ENCODE measurements around the gene MAB21L4.

The MAB21L4 gene

DNA sequence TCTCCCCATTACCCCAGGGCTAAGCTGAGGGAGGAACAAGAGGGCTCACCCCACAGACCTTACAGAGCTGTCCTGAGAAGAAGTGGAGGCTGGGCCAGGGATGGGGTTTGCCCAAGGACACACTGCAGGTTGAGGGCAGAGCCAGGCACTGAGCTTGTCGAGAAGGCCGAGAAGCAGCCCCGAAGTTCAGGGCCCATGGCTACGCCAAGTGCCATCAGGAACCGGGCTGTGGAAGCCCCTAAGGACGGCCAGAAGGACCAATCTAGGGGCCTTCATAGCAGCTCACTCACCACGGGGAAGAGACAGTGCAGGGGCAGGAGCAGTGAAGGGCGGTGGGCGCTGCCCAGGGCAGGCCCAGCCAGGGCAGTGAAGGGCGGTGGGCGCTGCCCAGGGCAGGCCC lies 45.9 kb downstream of the MAB21L4 start:
- Histone ChIP-seq H3K4me1 (ENCODE audit: control insufficient read depth, low read length) (no peaks in the 10 kb centered on the region), H3F3A (ENCODE audit: control insufficient read depth, insufficient read depth) (no peaks in the 10 kb centered on the region)
- TF ChIP-seq EZH2phosphoT487 (IDR thresholded peaks at IDR 0.05; ENCODE audit: borderline replicate concordance, low read length) = no peak
- TF ChIP-seq, protein P1, sequence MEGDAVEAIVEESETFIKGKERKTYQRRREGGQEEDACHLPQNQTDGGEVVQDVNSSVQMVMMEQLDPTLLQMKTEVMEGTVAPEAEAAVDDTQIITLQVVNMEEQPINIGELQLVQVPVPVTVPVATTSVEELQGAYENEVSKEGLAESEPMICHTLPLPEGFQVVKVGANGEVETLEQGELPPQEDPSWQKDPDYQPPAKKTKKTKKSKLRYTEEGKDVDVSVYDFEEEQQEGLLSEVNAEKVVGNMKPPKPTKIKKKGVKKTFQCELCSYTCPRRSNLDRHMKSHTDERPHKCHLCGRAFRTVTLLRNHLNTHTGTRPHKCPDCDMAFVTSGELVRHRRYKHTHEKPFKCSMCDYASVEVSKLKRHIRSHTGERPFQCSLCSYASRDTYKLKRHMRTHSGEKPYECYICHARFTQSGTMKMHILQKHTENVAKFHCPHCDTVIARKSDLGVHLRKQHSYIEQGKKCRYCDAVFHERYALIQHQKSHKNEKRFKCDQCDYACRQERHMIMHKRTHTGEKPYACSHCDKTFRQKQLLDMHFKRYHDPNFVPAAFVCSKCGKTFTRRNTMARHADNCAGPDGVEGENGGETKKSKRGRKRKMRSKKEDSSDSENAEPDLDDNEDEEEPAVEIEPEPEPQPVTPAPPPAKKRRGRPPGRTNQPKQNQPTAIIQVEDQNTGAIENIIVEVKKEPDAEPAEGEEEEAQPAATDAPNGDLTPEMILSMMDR (IDR thresholded peaks at IDR 0.05; ENCODE audit: low read depth, low read length, poor library complexity, severe bottlenecking) = no peak

DNA sequence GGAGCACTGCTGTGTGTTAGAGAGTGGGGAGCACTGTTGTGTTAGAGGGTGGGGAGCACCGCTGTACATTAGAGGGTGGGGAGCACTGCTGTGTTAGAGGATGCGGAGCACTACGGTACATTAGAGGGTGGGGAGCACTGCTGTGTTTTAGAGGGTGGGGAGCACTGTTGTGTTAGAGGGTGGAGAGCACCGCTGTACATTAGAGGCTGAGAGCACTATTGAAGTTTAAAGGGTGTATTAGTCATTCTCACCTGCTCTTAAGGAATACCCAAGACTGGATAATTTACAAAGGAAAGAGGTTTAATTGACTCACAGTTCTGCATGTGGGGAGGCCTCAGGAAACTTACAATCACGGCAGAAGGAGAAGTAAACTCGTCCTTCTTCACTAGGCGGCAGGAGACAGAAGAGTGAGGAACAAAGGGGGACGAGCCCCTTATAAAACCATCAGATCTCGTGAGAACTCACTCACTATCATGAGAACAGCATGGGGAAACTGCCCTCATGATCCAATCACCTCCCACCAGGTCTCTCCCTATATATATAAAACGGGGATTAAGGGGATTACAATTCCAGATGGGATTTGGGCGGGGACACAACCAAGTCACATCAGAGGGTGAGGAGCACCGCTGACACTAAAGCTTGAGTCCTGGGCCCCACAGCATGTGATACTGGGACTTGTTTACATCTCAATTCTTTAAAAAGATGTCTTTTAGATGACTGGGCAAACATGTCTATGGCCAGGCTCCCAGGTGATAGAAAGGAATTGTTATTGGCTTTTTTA lies 46.9 kb downstream of the MAB21L4 start:
- H3K27ac ChIP-seq (ENCODE audit: low read depth, low read length) = no peak overlapping the region
- TF ChIP-seq EZH2phosphoT487 (IDR thresholded peaks at IDR 0.05; ENCODE audit: borderline replicate concordance, low read length) = no peak
- TF ChIP-seq, protein P1 (IDR thresholded peaks at IDR 0.05; ENCODE audit: low read depth, low read length, poor library complexity, severe bottlenecking) = no peak
- no peak overlapping the region for H3K4me3 ChIP-seq (ENCODE audit: low read length)
- H3K27me3 ChIP-seq (ENCODE audit: control insufficient read depth, low read length) = no peaks in the 10 kb centered on the region
- no peaks in the 10 kb centered on the region for H3K79me2 ChIP-seq (ENCODE audit: control insufficient read depth, low read length)
- no peaks in the 10 kb centered on the region for H3K9me2 ChIP-seq (replicated peaks; ENCODE audit: control insufficient read depth, low read length)
- no peaks in the 10 kb centered on the region for H3K9me3 ChIP-seq (ENCODE audit: control insufficient read depth, insufficient read depth, low read length)
- no peaks in the 10 kb centered on the region for H3K36me3 ChIP-seq (ENCODE audit: control insufficient read depth, low read length)
- H3K4me2 ChIP-seq (ENCODE audit: low read length) = no peak overlapping the region
- no peaks in the 10 kb centered on the region for H3F3A ChIP-seq (ENCODE audit: control insufficient read depth, insufficient read depth)
- H4K20me1 ChIP-seq (ENCODE audit: control insufficient read depth, insufficient read depth, low read depth, low read length) = no peaks in the 10 kb centered on the region
- no peaks in the 10 kb centered on the region for H3K4me1 ChIP-seq (ENCODE audit: control insufficient read depth, low read length)

More for the DNA sequence above, 45.9 kb downstream of the MAB21L4 start:
- no peaks in the 10 kb centered on the region for H3K36me3 ChIP-seq (ENCODE audit: control insufficient read depth, low read length)
- no peak overlapping the region for H3K4me3 ChIP-seq (ENCODE audit: low read length)
- no peak overlapping the region for H3K4me2 ChIP-seq (ENCODE audit: low read length)
- no peaks in the 10 kb centered on the region for H3K79me2 ChIP-seq (ENCODE audit: control insufficient read depth, low read length)
- H3K27me3 ChIP-seq (ENCODE audit: control insufficient read depth, low read length) = no peaks in the 10 kb centered on the region
- peaks cover 5% of the 10 kb centered on the region; the same call in 1 of the 2 replicates for H3K9me3 ChIP-seq (ENCODE audit: control insufficient read depth, insufficient read depth, low read length)
- no peaks in the 10 kb centered on the region for H4K20me1 ChIP-seq (ENCODE audit: control insufficient read depth, insufficient read depth, low read depth, low read length)
- no peak overlapping the region for H3K27ac ChIP-seq (ENCODE audit: low read depth, low read length)
- no peaks in the 10 kb centered on the region for H3K9me2 ChIP-seq (replicated peaks; ENCODE audit: control insufficient read depth, low read length)

DNA sequence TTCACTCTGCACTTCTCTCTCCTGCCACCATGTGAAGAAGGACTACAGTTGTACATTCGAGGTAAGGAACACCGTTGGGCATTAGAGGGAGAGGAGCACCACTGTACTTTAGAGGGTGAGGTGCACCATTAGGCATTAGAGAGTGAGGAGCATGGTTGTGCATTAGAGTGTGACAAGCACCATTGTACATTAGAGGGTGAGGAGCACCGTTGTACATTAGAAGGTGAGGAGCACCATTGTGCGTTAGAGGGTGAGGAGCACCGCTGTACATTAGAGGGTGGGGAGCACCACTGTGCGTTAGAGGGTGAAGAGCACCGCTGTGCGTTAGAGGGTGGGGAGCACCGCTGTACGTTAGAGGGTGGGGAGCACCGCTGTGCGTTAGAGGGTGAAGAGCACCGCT lies 48.1 kb downstream of the MAB21L4 start:
- Histone ChIP-seq H3K27me3 (ENCODE audit: control insufficient read depth, low read length) (no peaks in the 10 kb centered on the region), H3K79me2 (ENCODE audit: control insufficient read depth, low read length) (no peaks in the 10 kb centered on the region), H4K20me1 (ENCODE audit: control insufficient read depth, insufficient read depth, low read depth, low read length) (no peaks in the 10 kb centered on the region), H3K4me3 (ENCODE audit: low read length) (no peak overlapping the region), H3K27ac (ENCODE audit: low read depth, low read length) (no peak overlapping the region), H3K36me3 (ENCODE audit: control insufficient read depth, low read length) (no peaks in the 10 kb centered on the region), H3F3A (ENCODE audit: control insufficient read depth, insufficient read depth) (no peaks in the 10 kb centered on the region), H3K9me2 (replicated peaks; ENCODE audit: control insufficient read depth, low read length) (no peaks in the 10 kb centered on the region), H3K4me2 (ENCODE audit: low read length) (no peak overlapping the region), H3K4me1 (ENCODE audit: control insufficient read depth, low read length) (no peaks in the 10 kb centered on the region), H3K9me3 (ENCODE audit: control insufficient read depth, insufficient read depth, low read length) (no peaks in the 10 kb centered on the region)
- TF ChIP-seq EZH2phosphoT487 (IDR thresholded peaks at IDR 0.05; ENCODE audit: borderline replicate concordance, low read length) = no peak
- TF ChIP-seq, protein P1 (IDR thresholded peaks at IDR 0.05; ENCODE audit: low read depth, low read length, poor library complexity, severe bottlenecking) = no peak

Measured in DOHH2 (cell line).